GM04503 (cell line): ENCODE results near the gene FYN.
"Not testable (repeated sequence)": the region's sequence is repeated elsewhere in the genome, so short reads cannot be mapped to it uniquely, and the experiment has no call there.

Experiments
- DNase-seq: peaks from one replicate; pipeline ENCODE4 v3.0.0-alpha.2; 2012; ENCODE audit warnings: low read depth

FYN gene

DNA sequence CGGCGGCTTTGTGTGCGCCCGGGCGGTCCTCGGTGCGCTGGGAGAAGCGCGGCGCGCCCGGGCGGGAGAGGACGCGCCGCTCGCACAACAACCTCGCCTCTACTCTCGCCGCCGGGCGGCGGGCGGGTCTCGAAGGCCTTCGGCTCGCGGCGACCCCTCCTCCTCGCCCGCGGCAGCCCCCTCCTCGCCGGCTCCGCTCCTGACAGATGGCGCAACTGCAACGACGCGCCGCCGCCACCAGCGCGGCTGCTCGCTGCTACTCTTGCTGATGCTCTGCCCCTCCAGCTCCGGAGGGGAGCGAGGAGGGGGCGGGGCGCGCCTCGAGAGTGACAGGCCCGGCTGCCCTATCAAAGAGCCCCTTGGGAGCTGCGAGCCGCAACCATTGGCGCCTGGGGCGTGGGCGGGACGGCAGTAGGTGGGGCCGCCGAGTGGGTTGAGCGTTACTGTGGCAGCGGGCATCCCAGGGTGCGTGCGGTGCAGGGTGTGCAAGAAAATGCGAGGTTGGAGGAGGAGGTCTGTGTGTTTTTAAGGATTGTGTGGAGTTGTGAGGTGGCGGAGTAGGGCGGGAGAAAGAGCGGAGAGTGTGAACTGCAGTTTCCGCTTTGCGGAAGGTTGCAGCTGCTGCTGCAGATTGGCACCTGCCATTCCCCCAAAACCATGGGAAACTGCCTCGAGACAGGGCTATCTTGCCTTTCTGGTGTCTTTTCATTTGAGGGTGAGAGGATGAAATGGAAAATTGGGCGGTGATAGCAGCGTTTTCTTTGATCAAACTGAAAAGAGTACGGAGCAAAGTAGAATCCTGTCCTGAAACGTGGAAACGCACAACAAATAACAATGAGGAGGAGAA is at the start of gene FYN:
Gene FYN (minus strand): TSS at position 275 of the 847 bp plus-strand sequence. CDS start 153,401 bp downstream, outside the sequence.
- peak; percentile 71 for DNase-seq

DNA sequence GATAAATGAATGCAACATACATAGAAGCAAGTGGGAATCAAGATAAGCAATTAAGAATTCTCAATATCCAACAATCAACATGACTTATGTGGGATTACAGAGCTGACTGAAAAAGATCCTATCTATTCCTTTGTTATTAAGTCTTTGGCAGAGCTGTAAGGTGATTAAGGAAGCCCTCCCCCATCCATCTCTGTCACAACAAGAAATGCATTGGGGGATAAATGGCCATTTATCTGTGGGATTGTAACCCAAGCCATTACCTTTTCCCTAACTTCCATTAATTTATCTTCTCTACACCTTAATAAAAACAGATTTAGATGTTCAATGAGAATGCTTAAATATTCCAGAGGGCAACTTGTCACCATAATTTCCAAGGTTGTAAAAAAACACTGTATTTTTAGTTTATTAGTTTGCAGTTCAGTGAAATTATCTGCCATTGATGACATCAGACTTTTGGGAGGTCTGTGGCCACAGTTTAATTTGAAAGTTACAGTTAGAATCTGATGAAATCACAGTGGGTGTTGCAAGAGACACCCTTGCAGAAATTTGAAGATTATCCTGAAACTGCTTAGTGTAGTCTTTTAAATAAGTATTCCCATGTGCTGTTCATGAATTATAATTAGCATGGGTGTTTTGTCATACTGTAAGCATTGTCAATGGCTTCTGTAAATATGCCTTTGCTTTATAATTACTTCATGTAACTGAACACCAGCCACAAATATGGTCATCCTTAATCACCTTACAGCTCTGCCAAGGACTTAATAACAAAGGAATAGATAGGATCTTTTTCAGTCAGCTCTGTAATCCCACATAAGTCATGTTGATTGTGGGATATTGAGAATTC is 49.4 kb upstream of the FYN start:
- DNase-seq: peak; percentile 62

DNA sequence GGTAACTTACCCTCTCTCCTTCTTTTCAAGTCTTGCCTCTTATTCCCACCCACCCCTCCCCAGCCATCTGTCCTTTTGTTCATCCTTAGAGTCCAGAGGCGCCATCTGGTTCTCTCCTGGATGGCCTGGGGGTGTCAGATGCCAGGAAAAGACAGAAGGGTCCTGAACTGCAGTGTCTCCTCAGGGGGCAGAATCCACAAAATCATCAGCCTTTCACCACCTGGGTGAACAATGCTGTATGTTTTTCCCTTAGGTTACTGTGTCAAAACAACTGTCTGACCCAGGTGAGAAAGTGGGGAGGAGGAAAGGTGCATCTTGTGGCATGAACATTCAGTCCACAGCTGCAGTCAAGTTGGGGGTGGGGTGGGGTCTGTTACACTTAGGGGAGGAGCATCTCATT is 47.9 kb upstream of the FYN start:
- no peak for DNase-seq

DNA sequence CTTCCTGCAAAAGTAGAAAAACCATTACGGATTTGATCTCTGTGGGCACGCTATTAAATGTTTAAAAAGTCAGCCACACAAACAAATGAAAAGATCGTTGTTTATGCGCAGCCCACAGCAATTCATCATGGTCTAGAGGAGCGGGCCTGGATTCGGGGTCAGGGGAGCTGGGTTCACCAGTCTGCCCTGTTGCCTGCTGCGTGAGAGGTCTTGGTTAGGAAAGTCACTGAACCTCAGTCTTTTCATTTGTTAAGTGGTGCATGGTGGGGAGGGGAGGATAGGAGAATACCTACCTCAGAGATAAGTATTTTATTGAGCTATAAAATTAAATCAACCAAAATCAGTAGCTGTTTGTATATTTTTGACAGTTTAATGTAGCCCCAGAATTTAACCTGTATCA is 47.3 kb upstream of the FYN start:
- no peak for DNase-seq

DNA sequence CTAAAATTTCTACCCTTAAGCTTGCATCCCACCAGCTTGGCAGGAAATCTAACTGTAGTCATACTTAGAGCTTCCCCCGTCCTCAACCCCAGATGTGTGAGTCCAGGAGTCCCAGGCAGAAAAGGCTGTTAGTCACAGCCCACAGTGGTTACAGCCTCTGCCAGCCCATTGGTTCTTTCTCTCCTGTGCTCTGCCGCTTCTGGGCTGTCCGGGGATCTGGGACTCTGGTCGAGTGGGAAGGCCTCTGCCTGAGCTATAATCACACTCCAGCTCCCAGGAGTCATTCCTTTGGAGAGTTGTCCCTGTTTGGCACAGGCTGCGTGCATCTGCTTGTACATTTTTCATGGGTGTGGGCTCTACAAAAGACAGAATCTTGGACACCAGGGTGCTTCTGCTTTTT is 45.6 kb upstream of the FYN start:
- DNase-seq: no peak

DNA sequence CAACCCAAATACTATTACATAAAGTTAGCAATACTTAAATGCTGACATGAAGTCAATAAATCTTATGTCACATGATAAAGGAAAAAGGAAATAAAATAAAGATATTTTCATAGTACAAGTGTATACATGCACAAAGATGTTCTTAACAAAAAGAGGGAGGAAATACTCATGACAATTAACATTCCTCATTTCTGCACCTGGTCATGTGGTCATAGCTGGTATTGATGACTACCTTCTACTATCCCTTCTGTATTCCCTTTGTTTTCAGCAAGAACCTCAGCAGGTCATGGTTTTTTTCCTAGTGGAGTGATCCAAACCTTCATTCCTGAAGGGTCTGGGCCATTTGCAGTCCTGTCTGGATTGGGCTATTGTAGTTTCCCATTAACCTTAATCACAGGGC is 43.5 kb upstream of the FYN start:
- no peak for DNase-seq

DNA sequence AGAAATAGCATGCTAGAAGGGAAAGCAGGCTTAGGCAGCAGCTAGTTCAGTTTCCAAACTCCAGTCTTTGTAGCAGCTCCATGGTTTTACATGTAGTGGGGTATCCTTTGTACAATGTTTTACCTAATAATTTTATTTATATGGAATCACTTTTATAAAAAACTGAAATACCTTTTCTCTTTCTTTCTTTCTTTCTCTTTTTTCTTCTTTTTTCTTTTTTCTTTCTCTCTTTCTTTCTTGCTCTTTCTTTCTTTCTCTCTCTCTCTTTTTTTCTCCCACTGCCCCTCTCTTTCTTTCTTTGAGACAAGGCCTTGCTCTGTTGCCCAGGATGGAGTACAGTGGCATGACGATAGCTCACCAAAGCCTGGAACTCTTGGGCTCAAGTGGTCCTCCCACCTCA is 41.4 kb upstream of the FYN start:
- DNase-seq: no peak

DNA sequence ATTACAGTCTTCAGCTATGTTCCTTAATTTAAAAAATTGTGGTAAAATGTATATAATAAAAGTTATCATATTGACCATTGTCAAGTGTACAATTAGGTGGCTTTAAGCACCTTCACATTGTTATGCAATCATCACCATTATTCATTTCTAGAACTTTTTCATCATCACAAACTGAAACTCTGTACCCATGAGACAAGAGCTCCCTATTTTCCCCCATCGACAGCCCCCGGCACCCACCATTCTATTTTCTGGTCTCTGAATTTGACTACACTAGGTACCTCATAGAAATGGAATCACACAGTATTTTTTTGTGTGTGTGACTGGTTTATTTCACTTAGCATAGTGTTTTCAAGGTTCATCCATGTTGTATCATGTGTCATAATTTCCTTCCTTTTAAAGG is 39.7 kb upstream of the FYN start:
- DNase-seq: no peak

DNA sequence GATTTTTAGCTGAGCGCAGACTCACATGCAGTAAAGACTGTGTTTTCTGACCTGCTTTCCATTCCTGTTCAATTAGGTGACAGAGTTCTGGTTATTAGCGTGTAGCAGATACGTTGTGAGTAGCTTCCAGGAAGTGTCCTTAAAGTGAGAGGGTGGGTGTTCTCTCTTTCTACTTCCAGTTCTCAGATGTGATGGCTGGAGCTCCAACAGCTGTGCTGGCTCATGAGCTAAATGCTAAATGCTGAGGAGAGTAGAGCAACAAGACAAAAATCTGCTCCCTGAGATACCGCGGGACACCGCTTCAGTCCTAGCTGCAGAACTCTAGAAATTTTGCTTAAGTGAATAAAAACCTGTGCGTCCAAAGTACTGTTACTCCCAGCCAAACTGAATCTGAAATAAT is 38.2 kb upstream of the FYN start:
- DNase-seq: no peak

DNA sequence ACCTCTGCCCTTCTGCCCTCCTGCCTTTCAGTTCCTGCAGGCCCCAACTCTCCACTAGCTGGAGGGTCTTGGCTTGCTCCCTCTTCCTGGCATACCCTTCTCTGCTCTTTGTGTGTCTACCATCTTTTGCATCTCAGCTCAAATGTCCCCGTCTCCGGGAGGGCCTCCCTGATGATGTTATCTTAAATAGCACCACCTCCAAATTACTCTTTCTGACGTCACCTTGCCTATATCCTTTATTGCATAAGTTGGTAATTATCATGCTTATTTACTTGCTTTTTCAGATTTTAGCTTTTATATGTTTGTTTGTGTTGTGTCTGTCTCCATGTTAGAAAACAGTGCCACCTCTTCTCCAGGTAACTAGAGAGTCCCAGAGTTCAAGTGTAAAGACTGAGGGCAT is 36.0 kb upstream of the FYN start:
- DNase-seq: no peak

DNA sequence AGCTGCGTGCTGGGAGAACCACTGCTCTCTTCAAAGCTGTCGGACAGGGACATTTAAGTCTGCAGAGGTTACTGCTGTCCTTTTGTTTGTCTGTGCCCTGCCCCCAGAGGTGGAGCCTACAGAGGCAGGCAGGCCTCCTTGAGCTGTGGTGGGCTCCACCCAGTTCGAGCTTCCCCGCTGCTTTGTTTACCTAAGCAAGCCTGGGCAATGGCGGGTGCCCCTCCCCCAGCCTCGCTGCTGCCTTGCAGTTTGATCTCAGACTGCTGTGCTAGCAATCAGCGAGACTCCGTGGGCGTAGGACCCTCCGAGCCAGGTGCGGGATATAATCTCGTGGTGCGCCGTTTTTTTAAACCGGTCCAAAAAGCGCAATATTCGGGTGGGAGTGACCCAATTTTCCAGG is 35.1 kb upstream of the FYN start:
- DNase-seq: not testable (repeated sequence)

DNA sequence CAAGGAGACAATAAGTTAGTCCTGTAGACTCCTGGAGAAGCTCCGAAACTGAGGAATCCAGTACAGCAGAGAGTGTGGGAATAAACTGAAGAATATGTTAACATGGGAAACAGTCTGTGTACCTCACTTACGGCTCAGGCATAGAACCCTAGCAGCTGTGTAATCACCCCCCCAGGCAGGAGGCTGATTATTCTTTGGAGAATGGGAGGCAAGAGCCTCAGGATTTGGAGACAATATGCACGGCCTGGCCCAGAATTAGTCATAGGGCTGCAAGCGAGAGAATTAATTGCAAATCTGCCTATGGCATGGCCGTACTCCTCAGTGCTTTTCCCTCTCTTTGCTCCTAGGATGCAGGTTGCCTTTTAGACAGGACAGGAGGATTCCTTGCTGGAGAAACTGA is 27.5 kb upstream of the FYN start:
- no peak for DNase-seq

DNA sequence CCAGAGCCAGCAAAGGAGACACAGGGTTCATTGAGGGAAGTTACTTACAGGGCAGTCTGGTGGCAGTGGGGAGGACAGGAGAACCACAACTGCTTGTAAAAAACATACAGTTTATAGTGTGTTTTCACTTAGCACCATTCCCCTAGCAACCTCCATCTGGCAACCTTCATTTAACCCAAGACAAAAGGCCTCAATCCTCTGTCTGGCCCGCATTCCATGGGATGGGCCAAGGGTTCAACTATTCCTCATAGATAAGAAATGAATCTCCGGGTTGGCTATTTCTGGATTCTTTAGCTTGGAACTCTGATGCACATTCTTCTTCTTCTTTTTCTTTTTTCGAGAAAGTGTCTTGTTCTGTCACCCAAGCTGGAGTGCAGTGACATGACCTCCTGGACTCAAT is 26.3 kb upstream of the FYN start:
- DNase-seq: no peak

DNA sequence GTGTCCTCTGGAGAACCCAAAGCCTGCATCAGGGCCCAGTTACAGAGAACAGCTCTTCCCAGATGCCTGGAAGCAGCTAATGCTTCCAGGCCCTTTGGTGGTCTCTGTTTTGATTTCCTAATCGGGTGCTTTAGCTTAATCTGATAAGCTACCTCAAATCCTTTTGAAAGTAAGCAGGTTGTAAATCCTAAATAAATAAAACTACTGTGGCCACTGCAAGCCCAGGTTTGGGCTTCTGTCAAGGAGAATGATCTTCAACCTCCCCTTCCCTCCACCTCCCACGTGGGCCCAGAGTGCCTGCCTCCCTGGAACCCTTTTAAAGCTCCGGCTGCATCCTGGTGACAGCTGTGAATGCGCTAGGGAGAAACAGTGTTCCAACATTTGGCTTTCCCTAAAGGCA is 25.2 kb upstream of the FYN start:
- DNase-seq: no peak

DNA sequence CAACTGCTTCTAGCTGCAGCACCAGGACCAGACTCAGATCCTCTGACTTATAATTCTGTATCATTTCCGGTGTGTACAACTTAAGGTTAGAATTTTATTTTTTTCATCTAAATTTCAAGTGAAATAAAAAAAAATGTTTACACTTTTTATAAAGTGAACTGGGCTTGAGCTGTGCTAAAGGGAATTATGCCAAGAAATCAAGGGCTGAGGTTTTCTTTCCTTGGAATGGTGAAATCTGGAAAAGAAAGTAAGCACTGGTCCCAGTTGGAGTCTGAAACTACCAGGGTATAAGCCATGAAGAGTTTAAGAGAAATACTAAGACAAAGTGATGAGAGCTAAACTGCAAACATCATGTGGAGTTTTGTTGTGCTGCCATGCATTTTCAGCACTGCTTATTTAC is 21.7 kb upstream of the FYN start:
- no peak for DNase-seq

DNA sequence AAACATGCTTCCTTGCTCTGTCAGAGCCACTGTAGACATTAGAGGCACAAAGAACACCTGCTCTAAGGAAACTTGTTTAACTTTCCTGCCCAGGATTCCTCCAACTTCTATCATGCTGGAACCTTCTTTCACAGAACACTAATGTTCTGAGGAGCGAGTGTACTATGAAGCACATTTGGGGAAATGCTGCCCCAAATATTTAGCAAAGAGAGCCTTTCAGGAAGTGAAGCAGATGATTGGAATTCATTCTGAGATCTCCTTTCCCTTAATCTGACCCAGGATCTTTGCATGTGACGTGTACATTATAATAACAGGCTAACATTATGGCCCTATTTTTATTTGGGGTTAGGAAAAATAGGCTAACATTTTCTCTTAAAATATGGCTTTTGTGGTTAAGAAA is 21.0 kb upstream of the FYN start:
- DNase-seq: no peak

DNA sequence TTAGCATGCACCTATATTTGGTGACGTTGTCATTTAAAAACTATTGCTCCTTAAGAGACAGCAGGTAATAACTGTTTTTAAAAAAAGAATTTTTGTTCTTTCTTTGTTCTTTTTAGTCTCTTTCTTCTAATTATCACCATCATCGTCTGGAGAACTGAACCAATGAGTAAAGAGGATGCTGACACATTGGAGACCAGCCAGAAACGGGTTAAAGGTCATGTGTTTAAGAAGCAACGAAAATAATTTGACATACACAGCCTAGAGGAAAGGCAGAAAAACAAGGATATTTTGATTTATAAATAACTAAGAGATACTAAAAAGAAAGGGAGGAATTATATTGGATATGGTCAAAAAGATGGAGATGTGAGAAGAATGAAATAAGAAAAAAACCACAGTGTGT is 19.2 kb upstream of the FYN start:
- no peak for DNase-seq

DNA sequence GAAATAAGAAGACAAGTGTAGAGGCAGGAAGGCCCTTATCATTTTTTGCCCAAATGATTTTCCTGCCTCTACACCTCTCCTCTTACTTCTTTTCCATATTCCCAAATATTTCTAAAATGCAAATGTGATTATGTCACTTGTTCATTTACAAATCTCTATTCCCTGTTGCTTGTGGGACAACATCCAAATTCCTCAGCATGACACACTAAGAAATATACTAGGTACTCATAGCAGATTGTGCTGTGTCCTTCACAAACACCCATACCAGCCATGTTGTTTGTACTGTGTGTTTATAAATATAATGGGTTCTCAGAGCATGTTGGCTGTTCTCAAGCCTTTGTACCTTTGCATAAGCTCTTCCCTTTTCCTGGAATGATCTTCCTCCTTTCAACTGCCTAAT is 17.7 kb upstream of the FYN start:
- DNase-seq: no peak

DNA sequence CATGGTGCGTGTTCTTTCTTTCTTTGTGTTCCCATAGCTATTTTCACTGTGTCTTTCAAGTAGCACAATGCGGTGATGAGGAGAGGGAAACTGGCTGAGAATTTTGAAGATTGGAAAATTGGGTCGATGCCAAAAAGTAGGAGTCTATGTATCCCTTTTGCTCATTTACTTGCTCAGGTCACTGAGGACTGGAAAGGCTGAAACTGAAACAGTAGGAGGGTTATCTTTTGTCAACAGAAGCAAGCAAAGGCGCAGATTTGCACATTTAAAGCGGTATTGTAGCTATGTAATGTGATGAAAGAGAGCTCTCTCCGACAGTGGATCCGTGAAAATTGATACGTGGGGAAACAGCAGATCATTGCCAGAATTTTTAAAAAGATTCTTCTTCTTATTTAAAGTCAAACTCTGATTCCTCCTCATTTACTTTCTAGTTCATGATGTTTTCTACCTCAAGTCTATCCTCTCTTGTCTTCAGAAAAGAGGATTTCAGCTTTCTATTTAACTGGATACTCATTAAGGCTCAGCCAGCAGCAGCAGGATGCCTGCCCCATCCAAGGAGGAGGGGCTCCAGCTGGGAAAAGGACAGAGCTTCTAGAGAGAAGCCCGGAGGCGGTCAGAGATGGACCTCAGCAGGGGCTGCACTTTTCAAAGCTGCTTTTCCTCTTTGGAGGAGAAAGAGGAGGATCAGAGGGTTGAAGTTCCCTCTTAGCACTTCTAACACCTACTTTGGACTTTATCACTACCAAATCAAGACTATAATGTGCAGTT is 15.9 kb upstream of the FYN start:
- no peak for DNase-seq

DNA sequence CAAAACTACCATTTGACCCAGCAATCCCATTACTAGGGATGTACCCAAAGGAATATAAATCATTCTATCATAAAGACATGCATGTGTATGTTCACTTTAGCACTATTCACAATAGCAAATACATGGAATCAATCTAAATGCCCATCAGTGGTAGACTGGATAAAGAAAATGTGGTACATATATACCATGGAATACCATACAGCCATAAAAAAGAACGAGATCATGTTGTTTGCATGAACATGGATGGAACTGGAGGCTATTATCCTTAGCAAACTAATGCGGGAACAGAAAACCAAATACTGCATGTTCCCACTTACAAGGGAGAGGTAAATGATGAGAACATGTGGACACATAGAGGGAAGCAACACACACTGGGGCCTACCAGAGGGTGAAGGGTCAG is 13.5 kb upstream of the FYN start:
- not testable (repeated sequence) for DNase-seq

DNA sequence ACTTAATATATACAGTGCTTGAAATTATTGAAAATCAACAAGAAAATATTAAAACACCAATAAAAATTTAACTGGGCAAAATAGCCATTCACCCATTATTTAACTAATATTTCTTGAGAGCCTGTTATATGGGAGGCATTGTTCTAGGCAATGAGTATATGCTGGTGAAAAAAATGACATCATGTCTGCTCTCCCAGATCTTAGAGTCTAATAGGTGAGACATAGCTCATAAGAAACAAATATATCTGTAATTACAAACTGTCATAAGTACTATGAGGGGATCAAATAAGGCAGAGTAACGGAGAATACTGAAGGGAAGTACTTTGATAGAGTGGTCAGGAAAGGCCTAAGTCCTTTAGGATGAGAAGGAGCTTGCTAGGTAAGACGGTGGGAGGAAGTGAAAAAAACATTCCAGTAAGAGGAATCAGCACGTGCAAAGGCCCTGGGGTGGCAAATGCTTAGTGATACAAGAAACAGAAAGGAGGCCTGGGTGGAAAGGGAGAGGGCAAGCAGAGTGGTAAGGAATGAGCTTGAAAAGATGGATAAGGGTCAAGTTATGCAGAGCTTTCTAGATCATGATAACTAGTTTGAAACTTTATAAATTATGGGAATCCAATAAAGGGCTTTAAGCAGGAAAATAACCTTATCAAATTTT is 12.2 kb upstream of the FYN start:
- no peak for DNase-seq

DNA sequence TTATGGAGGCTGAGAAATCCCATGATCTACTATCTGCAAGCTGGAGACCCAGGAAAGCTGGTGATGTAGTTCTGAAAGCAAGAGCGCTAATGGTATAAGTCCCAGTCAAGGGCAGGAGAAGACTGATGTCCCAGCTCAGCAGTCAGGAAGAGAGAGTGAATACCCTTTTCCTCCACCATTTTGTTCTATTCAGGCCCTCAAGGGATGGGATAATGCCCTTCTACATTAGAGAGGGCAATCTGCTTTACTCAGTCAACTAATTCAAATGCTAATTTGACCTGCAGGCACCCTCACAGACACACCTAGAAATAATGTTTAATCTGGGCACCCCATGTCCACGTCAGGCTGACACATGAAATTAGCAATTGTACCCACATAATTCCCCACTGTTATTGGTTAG is 10.8 kb upstream of the FYN start:
- DNase-seq: no peak
